ENCODE measurements around the gene WDR53.

GRCh38 chr3:196517162-196517800 lies 51.1 kb downstream of the WDR53 start:
- TF ChIP-seq CTCF (IDR thresholded peaks at IDR 0.05) (peak; percentile 28; the same call in 1 of the 2 replicates), SIN3A (IDR thresholded peaks at IDR 0.05; ENCODE audit: borderline replicate concordance, insufficient read depth, low read depth, low read length) (no peak), REST (IDR thresholded peaks at IDR 0.05; ENCODE audit: insufficient read depth in 1 of 2, low read depth in 2 of 2, low read length in 1 of 2) (no peak), POLR2AphosphoS5 (IDR thresholded peaks at IDR 0.05; ENCODE audit: low read depth, low read length) (no peak)
